A549 (cell line): ENCODE results near the gene PRKCD. TPM values are rescaled to one million over a fixed set of nuclear protein-coding genes. Genes with fewer than 3 reads are reported as not detected.

Experiments
- ATAC-seq, 2 experiments: fragments of 200-7000 bp in 1 of 2; fragments of >200 bp in 1 of 2; cut with Nextera tagmentation in 1 of 2; cut with Tn5 transposase in 1 of 2; 3 replicates each; pipeline versions ENCODE4 v1.8.0 to v1.9.1; 2018 to 2020; ENCODE audit warnings: mild to moderate bottlenecking in 1 of 2, moderate library complexity in 1 of 2
- CTCF ChIA-PET: fragments of 300-600 bp; sonication (Branson Sonifier 250); formaldehyde crosslinking; extraction: SDS; loops from one replicate; lab custom pipeline; 2021; ENCODE audit warnings: antibody characterized with exemption, inconsistent platforms; lab: Yijun Ruan, JAX
- POLR2A ChIA-PET: fragments of 350-600 bp; formaldehyde crosslinking; extraction: SDS; loops from one replicate; lab custom pipeline; 2021; ENCODE audit warnings: antibody characterized with exemption, inconsistent platforms; lab: Yijun Ruan, JAX
- DNase-seq, 2 experiments: peaks; one replicate each; pipeline versions ENCODE4 v3.0.0 to v3.0.0-alpha.2; 2011 to 2016; ENCODE audit warnings: low read depth in 1 of 2, low spot score in 1 of 2
- FAIRE-seq: peaks from 2 replicates; lab custom pipeline; 2011; peaks lifted over from hg19 to GRCh38; lab: Jason Lieb, UNC
- H3K27ac ChIP-seq, 2 experiments: fragments of >200 bp; sonication (Bioruptor Twin); formaldehyde crosslinking; 3 replicates each; pipeline ENCODE4 v1.5.1; 2016 to 2017
- H3K4me1 ChIP-seq: fragments of >200 bp; sonication (Bioruptor Twin); formaldehyde crosslinking; 3 replicates; pipeline ENCODE4 v1.6.1; 2016
- H3K4me2 ChIP-seq: fragments of >200 bp; sonication (Bioruptor Twin); formaldehyde crosslinking; 3 replicates; pipeline ENCODE4 v1.6.1; 2016
- H3K4me3 ChIP-seq: fragments of >200 bp; sonication (Bioruptor Twin); formaldehyde crosslinking; 3 replicates; pipeline ENCODE4 v1.5.1; 2016
- H3K9me3 ChIP-seq: fragments of >200 bp; sonication (Bioruptor Twin); formaldehyde crosslinking; 3 replicates; pipeline ENCODE4 v1.6.1; 2016
- CBX8 ChIP-seq: fragments of 200-600 bp; sonication (generic); IDR thresholded peaks from 2 replicates; pipeline ENCODE4 v1.6.1; 2016
- CEBPB ChIP-seq, 2 experiments: fragments of >200 bp in 1 of 2; sonication (Bioruptor Twin) in 1 of 2; formaldehyde crosslinking in 1 of 2; IDR thresholded peaks; 2 replicates each; pipeline ENCODE4 v1.6.1; 2012 to 2016
- CHD2 ChIP-seq: fragments of 150-350 bp; IDR thresholded peaks from 2 replicates; pipeline ENCODE4 v1.6.1; 2014; ENCODE audit warnings: low read length; ENCODE audit not compliant: partially characterized antibody
- EHF ChIP-seq: fragments of 250-450 bp; sonication (Bioruptor Pico); IDR thresholded peaks from 2 replicates; pipeline ENCODE4 v1.5.0; 2020; ENCODE audit warnings: mild to moderate bottlenecking
- EHMT2 ChIP-seq: fragments of 200-600 bp; sonication (generic); IDR thresholded peaks from 2 replicates; pipeline ENCODE4 v1.6.1; 2016; ENCODE audit warnings: antibody characterized with exemption, low read depth, mild to moderate bottlenecking, moderate library complexity
- EP300 ChIP-seq, 2 experiments: fragments of >200 bp; sonication (Bioruptor Twin); formaldehyde crosslinking; IDR thresholded peaks; 2 replicates in 1 of 2; 3 replicates in 1 of 2; pipeline ENCODE4 v1.6.1; 2016 to 2017
- HEYL ChIP-seq: fragments of 250-450 bp; sonication (Bioruptor Pico); IDR thresholded peaks from 2 replicates; pipeline ENCODE4 v1.8.0; 2021; ENCODE audit warnings: mild to moderate bottlenecking, moderate library complexity
- HOXB13 ChIP-seq: fragments of 250-450 bp; sonication (Bioruptor Pico); IDR thresholded peaks from 2 replicates; pipeline ENCODE4 v1.5.0; 2020; ENCODE audit warnings: low read depth, mild to moderate bottlenecking, moderate library complexity
- HOXB5 ChIP-seq: fragments of 250-450 bp; sonication (Bioruptor Pico); IDR thresholded peaks from 2 replicates; pipeline ENCODE4 v1.5.0; 2020; ENCODE audit warnings: mild to moderate bottlenecking, moderate library complexity
- JUN ChIP-seq, 2 experiments: fragments of >200 bp; sonication (Bioruptor Twin); formaldehyde crosslinking; IDR thresholded peaks; 2 replicates in 1 of 2; 3 replicates in 1 of 2; pipeline ENCODE4 v1.6.1; 2016 to 2017
- KDM1A ChIP-seq: fragments of 200-600 bp; sonication (generic); IDR thresholded peaks from 2 replicates; pipeline ENCODE4 v1.6.1; 2016; ENCODE audit warnings: low read depth, mild to moderate bottlenecking
- KDM5A ChIP-seq: fragments of 200-600 bp; sonication (generic); IDR thresholded peaks from 2 replicates; pipeline ENCODE4 v1.6.1; 2016; ENCODE audit warnings: antibody characterized with exemption, mild to moderate bottlenecking
- NFE2L2 ChIP-seq: fragments of 150-350 bp; conservative IDR thresholded peaks from 2 replicates; pipeline ENCODE4 v1.6.1; 2014; ENCODE audit warnings: low read length
- NPAS2 ChIP-seq: fragments of 250-450 bp; sonication (Bioruptor Pico); IDR thresholded peaks from 2 replicates; pipeline ENCODE4 v1.8.0; 2022; ENCODE audit warnings: mild to moderate bottlenecking, moderate library complexity, borderline replicate concordance
- POLR2A ChIP-seq: IDR thresholded peaks from 2 replicates; pipeline ENCODE4 v1.6.1; 2012; ENCODE audit warnings: mild to moderate bottlenecking, low read length
- RARB ChIP-seq: fragments of 250-450 bp; sonication (Bioruptor Pico); IDR thresholded peaks from 2 replicates; pipeline ENCODE4 v1.8.0; 2021; ENCODE audit warnings: mild to moderate bottlenecking, moderate library complexity
- RCOR1 ChIP-seq: fragments of 150-350 bp; IDR thresholded peaks from 2 replicates; pipeline ENCODE4 v1.6.1; 2014; ENCODE audit warnings: antibody characterized with exemption, low read length, low read depth
- TFCP2L1 ChIP-seq: fragments of 250-450 bp; sonication (Bioruptor Pico); IDR thresholded peaks from 2 replicates; pipeline ENCODE4 v1.5.0; 2021; ENCODE audit warnings: mild to moderate bottlenecking
- ZC3H11A ChIP-seq: fragments of 450-650 bp; IDR thresholded peaks from 2 replicates; pipeline ENCODE4 v1.6.1; 2014; ENCODE audit warnings: antibody characterized with exemption, mild to moderate bottlenecking
- ZFP36 ChIP-seq: fragments of 450-650 bp; IDR thresholded peaks from 2 replicates; pipeline ENCODE4 v1.6.1; 2014; ENCODE audit warnings: borderline replicate concordance; ENCODE audit not compliant: partially characterized antibody
- ZNF302 ChIP-seq: fragments of 250-450 bp; sonication (Bioruptor Pico); IDR thresholded peaks from 2 replicates; pipeline ENCODE4 v1.9.0; 2021; ENCODE audit warnings: inconsistent platforms, mild to moderate bottlenecking, moderate library complexity
- ZSCAN20 ChIP-seq: fragments of 250-450 bp; sonication (Bioruptor Pico); IDR thresholded peaks from 2 replicates; pipeline ENCODE4 v1.8.0; 2022; ENCODE audit warnings: mild to moderate bottlenecking, moderate library complexity
- WGBS: methylation state at CpG from one replicate; pipeline ENCODE4 v1.1.6; 2017; ENCODE audit errors: missing lambda C conversion rate; 5-methylcytosine and 5-hydroxymethylcytosine counted together
- polyA plus RNA-seq, 4 experiments: library from polyadenylated mRNA; depleted of rRNA in 3 of 4; stranded (reverse); fragments of >200 nt; fragmentation: RNase III in 1 of 4; extraction: RNeasy Plus Mini Kit Qiagen cat#74134 plus additional on column Dnase treatment in 1 of 4; gene quantifications; 2 replicates in 3 of 4; 3 replicates in 1 of 4; pipeline ENCODE4 v1.2.3, GENCODE V29; 2011 to 2017
- TF ChIP-seq, protein P1 (sequence below): IDR thresholded peaks from 2 replicates; pipeline ENCODE4 v1.6.1; 2012; ENCODE audit warnings: low read depth, borderline replicate concordance
- TF ChIP-seq, protein P2 (sequence below): IDR thresholded peaks from 2 replicates; pipeline ENCODE4 v1.6.1; 2012
- TF ChIP-seq, protein P3 (sequence below): fragments of >200 bp; sonication (Bioruptor Twin); formaldehyde crosslinking; IDR thresholded peaks from 2 replicates; pipeline ENCODE4 v1.6.1; 2016

Gene PRKCD
- polyA plus RNA-seq, 2 of the 4 experiments (the other 2 are of a cell fraction) = 10.1 to 18.3 TPM

DNA sequence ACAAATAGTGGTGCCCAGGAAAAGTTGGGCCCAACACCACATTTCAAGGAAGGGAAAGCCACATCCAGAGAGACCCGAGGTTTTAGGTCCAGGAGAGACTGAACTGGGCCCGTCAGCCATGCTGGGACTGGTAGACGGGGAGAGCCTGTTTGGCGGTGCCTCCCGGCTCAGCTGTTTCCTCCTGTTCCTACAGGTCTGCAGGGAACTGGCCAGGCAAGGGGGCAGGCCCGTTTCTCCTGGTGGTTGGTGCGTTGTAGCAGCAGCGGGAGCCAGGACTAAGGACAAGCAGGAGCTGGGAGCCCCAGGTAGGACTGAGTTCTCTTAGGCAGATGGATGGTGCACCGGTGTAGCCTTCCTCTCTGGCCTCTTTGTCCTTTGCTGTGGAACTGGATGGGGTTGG, 3.9 kb downstream of the PRKCD start (continued):
- TF ChIP-seq, protein P1, sequence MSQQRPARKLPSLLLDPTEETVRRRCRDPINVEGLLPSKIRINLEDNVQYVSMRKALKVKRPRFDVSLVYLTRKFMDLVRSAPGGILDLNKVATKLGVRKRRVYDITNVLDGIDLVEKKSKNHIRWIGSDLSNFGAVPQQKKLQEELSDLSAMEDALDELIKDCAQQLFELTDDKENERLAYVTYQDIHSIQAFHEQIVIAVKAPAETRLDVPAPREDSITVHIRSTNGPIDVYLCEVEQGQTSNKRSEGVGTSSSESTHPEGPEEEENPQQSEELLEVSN = no peak
- TF ChIP-seq RARB (CRISPR knock-in tag) (no peak), ZNF302 (CRISPR knock-in tag) (no peak)

DNA sequence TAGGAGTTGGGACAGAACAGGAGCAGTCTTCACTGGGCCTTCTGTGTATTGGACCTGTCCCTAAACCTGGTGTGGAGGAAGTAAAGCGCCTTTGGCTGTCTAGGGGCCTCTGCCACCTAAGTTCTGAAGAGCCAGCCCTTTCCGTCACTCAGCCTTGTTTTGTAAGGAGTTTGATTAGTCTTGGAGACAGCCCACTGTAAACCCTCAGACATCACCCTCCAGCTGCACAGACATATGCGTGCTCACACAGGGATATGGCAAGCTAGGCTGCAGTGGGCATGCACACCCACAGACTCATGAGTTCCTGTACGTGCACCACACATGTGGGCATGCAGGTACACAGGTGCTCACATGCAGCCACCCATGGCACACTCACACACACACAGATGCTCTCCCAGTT, 5.2 kb downstream of the PRKCD start:
- ATAC-seq = no peak
- ChIA-PET CTCF (no interaction called here), POLR2A (no interaction called here)
- Histone ChIP-seq H3K9me3 (no peaks in the 10 kb centered on the region), H3K4me3 (no peak overlapping the region), H3K27ac (no peak overlapping the region), H3K4me1 (peaks cover 12% of the 10 kb centered on the region; the same call in 1 of the 3 replicates), H3K4me2 (no peak overlapping the region)
- no peak for DNase-seq
- WGBS = 100% methylated on average over 3 of the region's 4 CpGs
- FAIRE-seq = no peak
- TF ChIP-seq RARB (CRISPR knock-in tag) (no peak), EHF (CRISPR knock-in tag) (no peak), ZC3H11A (no peak), EP300 (IDR thresholded peaks at IDR 0.05) (no peak), JUN (IDR thresholded peaks at IDR 0.05) (no peak), NFE2L2 (no peak), TFCP2L1 (no peak), HOXB5 (no peak), KDM1A (no peak), KDM5A (no peak), CBX8 (no peak), NPAS2 (CRISPR knock-in tag) (no peak)
- TF ChIP-seq, protein P1 = no peak
- TF ChIP-seq, protein P2, sequence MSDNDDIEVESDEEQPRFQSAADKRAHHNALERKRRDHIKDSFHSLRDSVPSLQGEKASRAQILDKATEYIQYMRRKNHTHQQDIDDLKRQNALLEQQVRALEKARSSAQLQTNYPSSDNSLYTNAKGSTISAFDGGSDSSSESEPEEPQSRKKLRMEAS = no peak
- TF ChIP-seq, protein P3, sequence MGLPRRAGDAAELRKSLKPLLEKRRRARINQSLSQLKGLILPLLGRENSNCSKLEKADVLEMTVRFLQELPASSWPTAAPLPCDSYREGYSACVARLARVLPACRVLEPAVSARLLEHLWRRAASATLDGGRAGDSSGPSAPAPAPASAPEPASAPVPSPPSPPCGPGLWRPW = no peak

DNA sequence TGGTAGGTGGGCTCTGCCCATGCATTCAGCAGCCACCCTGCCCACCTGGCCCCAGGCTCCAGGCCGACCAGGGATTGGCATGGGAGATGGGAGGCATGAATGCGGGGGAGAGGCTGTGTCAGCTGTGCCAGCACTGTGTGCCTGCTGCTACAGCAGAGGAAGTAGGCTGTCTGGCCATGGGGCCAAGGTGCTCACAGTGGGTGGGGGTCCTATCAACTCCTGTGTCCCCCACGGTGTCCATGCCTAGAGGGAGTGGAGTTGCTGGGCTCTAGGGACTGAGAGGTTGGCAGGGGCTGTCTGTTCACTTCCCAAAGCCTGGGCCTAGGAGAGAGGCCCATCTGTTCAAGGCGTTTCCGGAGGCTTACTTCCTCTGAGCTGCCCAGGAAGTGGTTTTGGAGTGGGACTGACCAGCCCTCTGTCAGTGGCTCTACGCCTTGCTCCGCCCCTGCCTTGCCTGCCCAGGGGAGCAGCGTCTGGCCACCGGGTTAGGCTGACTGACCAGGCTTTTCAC, 5.8 kb downstream of the PRKCD start:
- peaks cover 12% of the 10 kb centered on the region; the same call in 1 of the 3 replicates for H3K4me1 ChIP-seq
- DNase-seq (no peak), ATAC-seq (no peak), FAIRE-seq (no peak)
- H3K9me3 ChIP-seq = no peaks in the 10 kb centered on the region
- POLR2A ChIA-PET = no interaction called here
- no peak overlapping the region for H3K27ac ChIP-seq
- no peak for TF ChIP-seq ZFP36
- TF ChIP-seq CHD2 = no peak
- no peak for TF ChIP-seq HOXB13
- TF ChIP-seq RCOR1 = no peak
- no peak for TF ChIP-seq EHMT2
- no peak for TF ChIP-seq HEYL
- no peak for TF ChIP-seq POLR2A
- TF ChIP-seq TFCP2L1 = no peak
- no peak for TF ChIP-seq ZSCAN20 (CRISPR knock-in tag)
- no peak for TF ChIP-seq CEBPB (IDR thresholded peaks at IDR 0.05)
- H3K4me3 ChIP-seq = no peak overlapping the region
- WGBS = 91% methylated on average over 4 of the region's 9 CpGs
- H3K4me2 ChIP-seq = no peak overlapping the region
- CTCF ChIA-PET = no interaction called here
